Measurements from ENCODE around the gene CTNNA2.

- TF ChIP-seq, protein P1, sequence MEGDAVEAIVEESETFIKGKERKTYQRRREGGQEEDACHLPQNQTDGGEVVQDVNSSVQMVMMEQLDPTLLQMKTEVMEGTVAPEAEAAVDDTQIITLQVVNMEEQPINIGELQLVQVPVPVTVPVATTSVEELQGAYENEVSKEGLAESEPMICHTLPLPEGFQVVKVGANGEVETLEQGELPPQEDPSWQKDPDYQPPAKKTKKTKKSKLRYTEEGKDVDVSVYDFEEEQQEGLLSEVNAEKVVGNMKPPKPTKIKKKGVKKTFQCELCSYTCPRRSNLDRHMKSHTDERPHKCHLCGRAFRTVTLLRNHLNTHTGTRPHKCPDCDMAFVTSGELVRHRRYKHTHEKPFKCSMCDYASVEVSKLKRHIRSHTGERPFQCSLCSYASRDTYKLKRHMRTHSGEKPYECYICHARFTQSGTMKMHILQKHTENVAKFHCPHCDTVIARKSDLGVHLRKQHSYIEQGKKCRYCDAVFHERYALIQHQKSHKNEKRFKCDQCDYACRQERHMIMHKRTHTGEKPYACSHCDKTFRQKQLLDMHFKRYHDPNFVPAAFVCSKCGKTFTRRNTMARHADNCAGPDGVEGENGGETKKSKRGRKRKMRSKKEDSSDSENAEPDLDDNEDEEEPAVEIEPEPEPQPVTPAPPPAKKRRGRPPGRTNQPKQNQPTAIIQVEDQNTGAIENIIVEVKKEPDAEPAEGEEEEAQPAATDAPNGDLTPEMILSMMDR (IDR thresholded peaks at IDR 0.05), result peak; percentile 62
- TF ChIP-seq ZFX (IDR thresholded peaks at IDR 0.05; ENCODE audit: borderline replicate concordance), result no peak
These were observed 743.3 kb downstream of the CTNNA2 start for GRCh38 chr2:80255918-80256781.

All from 22Rv1 (cell line).